ENCODE results near the gene WNT9A. TPM values are rescaled to one million over a fixed set of nuclear protein-coding genes. Genes with fewer than 3 reads are reported as not detected.

WNT9A gene
- total and polyA plus RNA-seq, 5 donors, result 0.60 to 1.8 (median 0.71) TPM

DNA sequence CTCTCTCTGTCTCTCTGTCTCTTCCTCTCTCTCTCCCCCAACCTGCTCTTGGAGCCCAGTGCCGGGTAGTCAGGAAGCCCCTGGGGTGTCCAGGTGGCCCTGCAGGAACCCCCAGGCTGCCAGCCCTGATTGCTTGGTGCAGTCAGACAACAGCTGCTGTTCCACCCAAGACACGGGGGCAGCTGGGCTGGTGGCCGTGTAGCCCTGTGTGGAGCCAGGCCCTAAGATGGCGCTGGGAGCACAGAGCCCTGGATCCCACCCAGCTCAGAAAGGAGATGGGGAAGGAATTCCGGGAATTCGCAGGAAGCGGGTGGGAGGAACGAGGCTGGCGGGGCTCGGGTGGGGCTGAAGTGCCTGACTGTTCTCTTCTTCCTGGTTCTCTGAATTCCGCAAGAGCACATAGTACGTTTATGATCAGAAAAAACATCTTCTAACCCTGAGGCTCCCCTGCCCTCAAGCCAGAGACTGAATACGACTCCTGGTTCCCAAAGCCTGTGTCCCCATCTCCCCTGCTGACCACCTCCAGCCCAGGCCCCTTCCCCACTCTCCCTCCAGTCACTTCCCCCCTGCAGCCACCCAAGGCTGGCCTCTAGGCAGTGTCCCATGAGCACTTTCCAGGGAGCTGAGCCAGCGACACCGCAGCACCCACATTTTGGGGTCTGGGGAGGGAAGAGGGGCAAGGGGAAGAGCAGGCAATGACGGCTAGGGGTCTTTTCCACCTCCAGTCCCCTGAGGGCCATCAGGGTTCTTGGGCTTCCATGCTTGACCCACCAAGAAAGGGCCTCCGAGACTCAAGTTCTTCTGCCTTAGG, 55.0 kb downstream of the WNT9A start:
- DNase-seq (peak in 1 of 3 donors; percentile 37), ATAC-seq (peak in 1 of 2 donors; percentile 15)
- Histone ChIP-seq H3K27me3 (ENCODE audit: control insufficient read depth, insufficient read depth) (no peaks in the 10 kb centered on the region), H3K4me1 (ENCODE audit: control insufficient read depth, insufficient read depth, low read length) (no peaks in the 10 kb centered on the region), H3K27ac (ENCODE audit: low read length) (no peak overlapping the region), H3K4me3 (ENCODE audit: low read length) (no peak overlapping the region), H3K9me3 (ENCODE audit: control insufficient read depth, low read length) (no peaks in the 10 kb centered on the region)
- 63% methylated on average over 17 of the region's 17 CpGs for WGBS
- intact Hi-C loops (cut with DNase I), result no loop called here

DNA sequence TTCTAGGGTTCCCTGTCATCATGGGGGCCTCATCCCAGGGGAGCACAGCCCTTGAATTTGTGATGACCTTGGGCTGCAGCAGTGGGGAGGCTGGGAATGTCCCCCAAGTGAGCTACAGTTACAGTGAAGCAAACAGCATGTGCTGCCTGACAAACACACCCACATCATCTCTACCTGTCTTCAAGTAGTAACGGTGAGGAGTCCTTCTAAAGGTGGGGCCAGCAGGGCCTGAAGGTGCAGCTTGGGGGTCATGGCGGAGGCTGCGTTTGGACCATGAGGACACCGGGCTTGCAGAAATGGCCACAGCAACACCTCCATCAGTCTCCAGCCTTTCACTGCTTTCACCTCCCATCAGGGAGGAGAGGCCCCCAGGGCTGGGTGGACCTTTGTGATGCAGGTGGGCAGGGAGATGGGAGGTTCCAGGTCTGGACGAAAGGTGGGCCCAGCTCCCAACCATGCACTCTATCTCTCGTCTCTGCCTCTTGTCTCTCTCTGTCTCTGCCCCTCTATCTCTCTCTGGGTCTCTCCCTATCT, 55.7 kb downstream of the WNT9A start:
- H3K4me1 ChIP-seq (ENCODE audit: control insufficient read depth, insufficient read depth, low read length), result no peaks in the 10 kb centered on the region
- H3K9me3 ChIP-seq (ENCODE audit: control insufficient read depth, low read length), result no peaks in the 10 kb centered on the region
- no peak for ATAC-seq
- no peak overlapping the region for H3K27ac ChIP-seq (ENCODE audit: low read length)
- no peaks in the 10 kb centered on the region for H3K27me3 ChIP-seq (ENCODE audit: control insufficient read depth, insufficient read depth)
- intact Hi-C loops (cut with DNase I), result no loop called here
- 97% methylated on average over 6 of the region's 6 CpGs for WGBS
- no peak overlapping the region for H3K4me3 ChIP-seq (ENCODE audit: low read length)
- DNase-seq, result no peak

DNA sequence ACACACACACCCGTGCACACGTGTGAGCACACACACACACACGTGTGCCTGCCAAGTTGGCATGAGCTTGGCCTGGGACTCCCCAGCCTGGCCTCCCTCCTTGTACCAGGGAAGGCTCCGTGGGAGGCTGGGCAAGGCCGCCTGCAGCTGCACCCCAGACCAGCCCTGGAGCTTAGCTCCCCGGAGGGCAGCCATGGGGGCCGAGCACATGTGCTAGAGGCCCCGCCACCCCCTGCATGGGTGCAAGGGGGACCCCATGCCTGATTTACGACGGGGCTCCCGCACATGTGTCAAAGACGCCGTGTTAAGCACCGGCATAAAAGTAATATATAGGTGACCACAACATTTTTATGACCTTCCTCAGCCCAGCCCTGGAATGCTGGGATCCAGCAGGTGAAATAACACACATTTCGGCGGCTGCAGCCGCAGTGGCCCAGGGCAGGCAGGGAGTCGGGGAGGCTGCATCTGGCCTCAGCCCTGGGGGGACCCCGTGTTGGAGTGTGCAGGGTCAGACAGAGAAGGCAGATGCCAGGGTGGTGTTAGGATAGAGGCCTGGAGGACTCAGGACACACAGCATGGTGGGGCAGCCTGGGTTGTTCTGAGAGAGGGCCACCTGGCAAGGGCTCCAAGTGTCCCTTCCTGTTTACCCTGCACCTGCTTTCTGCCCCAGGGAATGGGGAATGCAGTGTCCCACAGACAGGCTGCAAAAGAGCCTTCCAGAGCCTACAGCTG, 56.3 kb downstream of the WNT9A start:
- Histone ChIP-seq H3K4me3 (ENCODE audit: low read length) (no peak overlapping the region), H3K4me1 (ENCODE audit: control insufficient read depth, insufficient read depth, low read length) (no peaks in the 10 kb centered on the region), H3K27ac (ENCODE audit: low read length) (no peak overlapping the region), H3K27me3 (ENCODE audit: control insufficient read depth, insufficient read depth) (no peaks in the 10 kb centered on the region), H3K9me3 (ENCODE audit: control insufficient read depth, low read length) (no peaks in the 10 kb centered on the region)
- ATAC-seq (no peak), DNase-seq (peak in 2 of 3 donors; percentile 31 to 45)
- 86% methylated on average over 19 of the region's 19 CpGs for WGBS
- intact Hi-C loops (cut with DNase I), result no loop called here

GRCh38 chr1:227890451-227891222, 57.1 kb downstream of the WNT9A start:
- no peaks in the 10 kb centered on the region for H3K27me3 ChIP-seq (ENCODE audit: control insufficient read depth, insufficient read depth)
- H3K27ac ChIP-seq (ENCODE audit: low read length), result no peak overlapping the region
- H3K4me3 ChIP-seq (ENCODE audit: low read length), result no peak overlapping the region
- DNase-seq (peak in 1 of 3 donors; percentile 53), ATAC-seq (no peak)
- 91% methylated on average over 13 of the region's 13 CpGs for WGBS
- intact Hi-C loops (cut with DNase I), result no loop called here
- H3K4me1 ChIP-seq (ENCODE audit: control insufficient read depth, insufficient read depth, low read length), result no peaks in the 10 kb centered on the region
- no peaks in the 10 kb centered on the region for H3K9me3 ChIP-seq (ENCODE audit: control insufficient read depth, low read length)

DNA sequence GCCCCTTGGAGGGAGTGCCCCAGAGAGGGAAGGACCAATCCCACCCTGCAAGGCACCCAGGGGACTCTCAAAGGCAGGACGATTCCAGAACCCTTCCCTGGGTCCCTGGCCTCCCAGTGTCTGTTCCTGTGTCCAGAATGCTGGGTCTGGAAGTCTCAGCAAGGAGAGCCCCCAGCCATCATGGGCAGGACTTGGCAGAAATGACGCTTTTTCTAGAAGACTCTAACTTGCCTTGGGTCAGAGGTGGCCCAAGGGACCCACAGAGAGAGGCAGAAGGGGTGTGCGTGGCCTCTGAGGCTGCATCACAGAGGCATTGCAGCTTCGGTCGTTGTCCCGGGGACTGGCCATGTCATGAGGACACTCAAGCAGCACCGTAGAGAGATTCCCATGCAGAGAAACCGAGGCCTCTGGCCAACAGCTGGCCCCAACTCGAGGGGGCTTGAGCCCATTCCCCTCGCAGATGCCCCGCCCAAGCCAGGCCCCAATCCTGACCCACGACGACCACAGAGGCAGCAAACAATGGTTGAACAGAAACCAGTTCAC, 57.8 kb downstream of the WNT9A start:
- DNase-seq, result no peak
- no peaks in the 10 kb centered on the region for H3K4me1 ChIP-seq (ENCODE audit: control insufficient read depth, insufficient read depth, low read length)
- no peaks in the 10 kb centered on the region for H3K27me3 ChIP-seq (ENCODE audit: control insufficient read depth, insufficient read depth)
- 85% methylated on average over 13 of the region's 13 CpGs for WGBS
- intact Hi-C loops (cut with DNase I), result no loop called here
- H3K4me3 ChIP-seq (ENCODE audit: low read length), result no peak overlapping the region
- ATAC-seq, result no peak
- no peak overlapping the region for H3K27ac ChIP-seq (ENCODE audit: low read length)
- H3K9me3 ChIP-seq (ENCODE audit: control insufficient read depth, low read length), result no peaks in the 10 kb centered on the region

DNA sequence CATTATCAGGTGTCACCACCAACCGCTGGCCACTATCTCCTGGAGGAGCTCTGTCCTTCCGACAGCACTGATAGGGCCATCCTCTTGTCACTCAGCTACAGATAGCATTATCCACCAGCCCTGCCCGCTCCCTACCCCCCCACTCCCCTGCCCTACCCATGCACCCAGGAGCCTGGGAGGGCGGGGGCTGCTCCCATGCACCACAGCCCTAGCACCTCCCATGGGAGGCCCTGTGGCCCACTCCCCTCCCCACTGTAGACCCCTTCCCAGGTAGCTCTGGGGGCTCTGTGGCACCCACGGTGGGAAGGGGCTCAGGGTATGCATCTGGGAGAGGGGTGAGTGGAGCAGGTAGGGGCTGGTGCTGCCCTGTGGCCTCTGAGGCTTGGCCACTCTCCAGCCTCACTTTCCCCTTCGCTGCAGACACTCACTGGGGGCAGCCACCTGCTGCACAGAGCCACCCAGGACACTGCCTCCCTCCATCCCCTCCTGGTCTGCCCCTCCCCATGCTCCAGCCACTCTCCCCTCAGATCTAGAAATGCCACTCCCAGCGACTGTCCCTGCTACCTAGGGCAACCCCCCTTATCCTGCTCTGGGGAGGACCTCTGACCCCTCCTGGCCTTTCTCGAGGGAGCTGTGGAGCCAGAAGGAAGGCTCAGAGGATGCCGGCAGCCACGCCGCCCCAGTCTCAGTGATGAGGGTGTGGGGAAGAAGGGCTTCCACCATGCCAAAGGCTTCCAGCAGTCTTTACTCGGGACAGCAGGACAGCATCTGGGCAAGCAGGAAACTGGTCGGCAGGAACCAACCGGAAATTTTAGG, 58.5 kb downstream of the WNT9A start:
- DNase-seq (peak in 2 of 3 donors; percentile 53 to 58), ATAC-seq (no peak)
- no peaks in the 10 kb centered on the region for H3K27me3 ChIP-seq (ENCODE audit: control insufficient read depth, insufficient read depth)
- no peaks in the 10 kb centered on the region for H3K9me3 ChIP-seq (ENCODE audit: control insufficient read depth, low read length)
- intact Hi-C loops (cut with DNase I), result no loop called here
- H3K27ac ChIP-seq (ENCODE audit: low read length), result no peak overlapping the region
- H3K4me3 ChIP-seq (ENCODE audit: low read length), result no peak overlapping the region
- no peaks in the 10 kb centered on the region for H3K4me1 ChIP-seq (ENCODE audit: control insufficient read depth, insufficient read depth, low read length)
- 54% methylated on average over 14 of the region's 14 CpGs for WGBS

DNA sequence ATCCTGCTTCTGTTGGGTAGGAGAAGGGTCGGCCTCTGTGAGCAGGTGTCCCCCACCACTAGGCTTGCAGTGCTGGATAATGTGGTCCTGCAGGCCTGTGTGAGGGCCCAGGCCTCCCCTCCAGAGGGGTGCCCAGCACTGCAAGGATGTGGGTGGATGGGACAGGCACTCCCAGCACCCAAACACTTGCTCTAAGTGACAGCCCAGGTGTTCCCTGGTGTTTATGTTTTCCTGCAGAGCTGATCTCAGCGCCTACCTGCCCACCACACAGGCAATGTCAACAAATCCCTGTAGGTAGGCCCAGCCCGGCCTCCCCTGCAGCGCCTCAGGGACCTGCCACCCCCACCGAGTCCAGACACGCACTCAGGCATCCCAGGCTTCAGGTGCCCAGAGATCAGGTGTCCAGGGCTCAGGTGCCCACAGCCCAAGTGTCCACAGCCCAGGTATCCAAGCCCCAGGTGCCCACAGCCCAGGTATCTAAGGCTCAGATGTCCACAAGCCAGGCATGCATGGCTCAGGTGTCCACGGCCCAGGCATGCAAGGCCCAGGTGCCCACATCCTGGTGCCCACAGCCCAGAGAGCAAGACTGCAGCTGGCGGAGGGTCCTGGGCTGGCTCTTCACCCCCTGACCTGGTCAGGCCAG, 59.2 kb downstream of the WNT9A start:
- no peaks in the 10 kb centered on the region for H3K9me3 ChIP-seq (ENCODE audit: control insufficient read depth, low read length)
- WGBS, result 93% methylated on average over 8 of the region's 8 CpGs
- no peak overlapping the region for H3K27ac ChIP-seq (ENCODE audit: low read length)
- H3K27me3 ChIP-seq (ENCODE audit: control insufficient read depth, insufficient read depth), result no peaks in the 10 kb centered on the region
- no peaks in the 10 kb centered on the region for H3K4me1 ChIP-seq (ENCODE audit: control insufficient read depth, insufficient read depth, low read length)
- intact Hi-C loops (cut with DNase I), result no loop called here
- ATAC-seq (no peak), DNase-seq (peak in 2 of 3 donors; percentile 39 to 43)
- no peak overlapping the region for H3K4me3 ChIP-seq (ENCODE audit: low read length)

GRCh38 chr1:227887697-227888403, 59.9 kb downstream of the WNT9A start:
- intact Hi-C loops (cut with DNase I), result no loop called here
- Histone ChIP-seq H3K4me3 (ENCODE audit: low read length) (peak overlapping the region; percentile 58), H3K4me1 (ENCODE audit: control insufficient read depth, insufficient read depth, low read length) (no peaks in the 10 kb centered on the region), H3K27me3 (ENCODE audit: control insufficient read depth, insufficient read depth) (no peaks in the 10 kb centered on the region), H3K9me3 (ENCODE audit: control insufficient read depth, low read length) (no peaks in the 10 kb centered on the region), H3K27ac (ENCODE audit: low read length) (peak overlapping the region; percentile 87)
- peak; percentile 80 to 94 (median 90) for DNase-seq
- WGBS, result 17% methylated on average over 40 of the region's 40 CpGs
- peak; percentile 89 to 91 for ATAC-seq

- Histone ChIP-seq H3K4me3 (ENCODE audit: low read length) (peak overlapping the region; percentile 58), H3K4me1 (ENCODE audit: control insufficient read depth, insufficient read depth, low read length) (no peaks in the 10 kb centered on the region), H3K27me3 (ENCODE audit: control insufficient read depth, insufficient read depth) (no peaks in the 10 kb centered on the region), H3K27ac (ENCODE audit: low read length) (peak overlapping the region; percentile 87), H3K9me3 (ENCODE audit: control insufficient read depth, low read length) (no peaks in the 10 kb centered on the region)
- intact Hi-C loops (cut with DNase I), result no loop called here
- WGBS, result 2% methylated on average over 30 of the region's 30 CpGs
- ATAC-seq, result peak; percentile 86 to 91
- peak; percentile 85 to 96 (median 94) for DNase-seq
Observed at GRCh38 chr1:227886993-227887696, 60.6 kb downstream of the WNT9A start.

Measured in right cardiac atrium (tissue), 5 donors.